Right cardiac atrium (tissue), 5 donors: ENCODE data around the gene IL15RA. TPM values are rescaled to one million over a fixed set of nuclear protein-coding genes. Genes with fewer than 3 reads are reported as not detected.
A peak's percentile ranks its signal among the peaks of the same experiment; 100 is the strongest.
"Not testable (repeated sequence)": the region's sequence is repeated elsewhere in the genome, so short reads cannot be mapped to it uniquely, and the experiment has no call there.

Source experiments
- ATAC-seq, 2 donors: fragments of 200-7000 bp; cut with Tn5 transposase; one replicate each; pipeline versions ENCODE4 v1.8.0 to v1.9.1; 2020; ENCODE audit warnings: moderate library complexity in 2 of 2, mild to moderate bottlenecking in 1 of 2
- DNase-seq, 3 donors: peaks; one replicate each; pipeline ENCODE4 v3.0.0-alpha.2; 2020
- H3K27ac ChIP-seq: one replicate; pipeline ENCODE4 v1.5.1; 2013; ENCODE audit warnings: mild to moderate bottlenecking, low read length, control low read depth, moderate library complexity
- H3K27me3 ChIP-seq: one replicate; pipeline ENCODE4 v1.6.1; 2013; ENCODE audit not compliant: control insufficient read depth, insufficient read depth
- H3K4me1 ChIP-seq: one replicate; pipeline ENCODE4 v1.6.1; 2013; ENCODE audit warnings: low read length; ENCODE audit not compliant: control insufficient read depth, insufficient read depth
- H3K4me3 ChIP-seq: one replicate; pipeline ENCODE4 v1.5.1; 2013; ENCODE audit warnings: low read length, control low read depth
- H3K9me3 ChIP-seq: one replicate; pipeline ENCODE4 v1.6.1; 2013; ENCODE audit warnings: low read length; ENCODE audit not compliant: control insufficient read depth
- WGBS: extraction: QIAGEN DNeasy Blood & Tissue Kit; methylation state at CpG from one replicate; pipeline ENCODE4 v1.1.7; 2013; 5-methylcytosine and 5-hydroxymethylcytosine counted together
- intact Hi-C, 4 donors: fragments of 100-400 bp; cut with DNase I; formaldehyde crosslinking; loops; one replicate each; pipeline versions ENCODE4 v1.11.0 to v1.14.0; 2022 to 2023
- polyA plus RNA-seq: library from polyadenylated mRNA; stranded (reverse); fragments of 200-250 nt; gene quantifications from one replicate; pipeline ENCODE4 v1.2.3, GENCODE V29; 2013
- total RNA-seq, 4 donors: library from RNA; stranded (reverse); fragmentation: NEBNext Ultra II Directional; extraction: Animal tissue kit (Norgen Biotek cat#: 25700); gene quantifications; one replicate each; pipeline ENCODE4 v1.2.1, GENCODE V29; 2021
- donor health status: healthy with polysubstance abuse.
- donor health status: DM: no; HTN: yes; CAD: no.
- donor health status: DM: no; HTN: no; CAD: no.
- donor health status: DM: no; HTN: yes; CAD: no; lungs with severe emphysema.
- donor health status: DM: yes; HTN: yes; CAD: no.

The IL15RA gene
- total and polyA plus RNA-seq, 5 donors, result 11.8 to 19.7 (median 13.9) TPM

DNA sequence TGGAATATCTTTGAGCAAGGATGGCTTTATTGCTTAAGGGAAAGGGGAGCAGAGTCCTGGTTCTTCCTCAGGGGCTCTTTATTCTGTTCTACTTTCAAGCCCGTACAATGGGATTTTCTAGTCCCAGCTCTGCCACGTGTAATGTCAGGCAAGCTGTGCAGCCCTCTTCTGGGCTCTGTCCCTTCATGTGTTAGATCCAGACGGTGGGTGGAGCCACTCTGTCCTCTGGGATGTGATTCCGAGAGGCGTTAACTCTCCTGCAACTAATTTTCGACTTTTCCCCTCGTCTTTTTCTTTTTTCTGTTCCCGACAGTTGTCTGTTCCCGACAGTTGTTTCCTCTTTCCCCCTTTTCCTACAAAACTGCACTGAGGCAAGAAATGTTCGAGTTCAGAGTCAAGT lies 52.5 kb downstream of the IL15RA start:
- Histone ChIP-seq H3K27me3 (no peaks in the 10 kb centered on the region), H3K4me1 (no peaks in the 10 kb centered on the region), H3K4me3 (no peak overlapping the region), H3K27ac (no peak overlapping the region), H3K9me3 (no peaks in the 10 kb centered on the region)
- ATAC-seq (peak in 1 of 2 donors; percentile 39), DNase-seq (peak in 1 of 3 donors; percentile 67)
- intact Hi-C loops, result no loop called here
- 83% methylated on average over 10 of the region's 10 CpGs for WGBS

- no peak for DNase-seq
- no peak for ATAC-seq
- no peak overlapping the region for H3K27ac ChIP-seq
- 89% methylated on average over 5 of the region's 5 CpGs for WGBS
- H3K4me1 ChIP-seq, result no peaks in the 10 kb centered on the region
- H3K4me3 ChIP-seq, result no peak overlapping the region
- intact Hi-C loops, result no loop called here
- no peaks in the 10 kb centered on the region for H3K27me3 ChIP-seq
- no peaks in the 10 kb centered on the region for H3K9me3 ChIP-seq
Measured at GRCh38 chr10:5921746-5922145, 55.6 kb downstream of the IL15RA start.

DNA sequence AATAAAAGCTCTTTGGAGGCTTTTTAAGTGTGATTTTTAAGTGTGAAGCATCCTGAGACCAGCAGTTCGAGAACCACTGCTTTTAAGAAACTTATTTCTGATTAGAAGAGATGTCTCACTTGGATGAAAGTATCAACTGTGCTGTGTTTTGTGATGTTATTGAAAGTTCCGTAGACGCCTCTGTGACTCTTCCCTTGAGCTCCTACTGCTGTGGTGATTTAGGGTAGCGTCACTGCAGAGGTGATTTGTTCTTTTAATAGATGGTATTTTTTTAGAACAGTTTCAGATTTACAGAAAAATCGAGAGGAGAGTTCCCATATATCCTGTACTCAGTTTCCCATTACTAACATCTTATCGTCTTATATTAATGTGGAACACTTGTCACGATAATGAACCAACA lies 57.8 kb downstream of the IL15RA start:
- 94% methylated on average over 7 of the region's 7 CpGs for WGBS
- intact Hi-C loops, result no loop called here
- DNase-seq, result no peak

DNA sequence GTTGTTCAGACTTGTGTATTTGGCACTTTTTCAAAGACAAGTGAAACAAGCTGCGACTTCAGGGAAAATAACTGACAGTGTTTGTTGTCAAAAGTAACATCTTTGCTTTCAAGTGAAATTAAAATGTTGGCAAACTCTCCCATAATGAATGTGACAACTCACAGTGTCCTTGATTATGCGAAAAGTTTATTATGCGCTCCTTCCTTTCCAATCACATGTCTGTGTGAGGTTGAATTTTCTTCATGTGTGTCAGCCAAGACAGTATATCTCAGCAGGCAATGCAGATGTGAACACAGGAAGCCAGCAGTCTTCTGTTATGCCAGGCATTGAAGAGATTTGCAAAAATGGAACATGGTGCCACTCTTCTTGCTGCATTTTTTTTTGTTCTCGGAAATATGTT lies 58.6 kb downstream of the IL15RA start:
- Histone ChIP-seq H3K4me1 (no peaks in the 10 kb centered on the region), H3K27ac (no peak overlapping the region), H3K27me3 (no peaks in the 10 kb centered on the region), H3K4me3 (no peak overlapping the region), H3K9me3 (no peaks in the 10 kb centered on the region)
- 93% methylated on average over 4 of the region's 4 CpGs for WGBS
- intact Hi-C loops, result no loop called here
- DNase-seq (no peak), ATAC-seq (no peak)

More for the DNA sequence above, 57.8 kb downstream of the IL15RA start:
- no peaks in the 10 kb centered on the region for H3K27me3 ChIP-seq
- no peak overlapping the region for H3K27ac ChIP-seq
- H3K9me3 ChIP-seq, result no peaks in the 10 kb centered on the region
- H3K4me3 ChIP-seq, result no peak overlapping the region
- ATAC-seq, result no peak
- H3K4me1 ChIP-seq, result no peaks in the 10 kb centered on the region

GRCh38 chr10:5917305-5917704 lies 60.0 kb downstream of the IL15RA start:
- DNase-seq (no peak), ATAC-seq (no peak)
- intact Hi-C loops, result no loop called here
- Histone ChIP-seq H3K4me1 (no peaks in the 10 kb centered on the region), H3K4me3 (no peak overlapping the region), H3K9me3 (no peaks in the 10 kb centered on the region), H3K27me3 (no peaks in the 10 kb centered on the region), H3K27ac (no peak overlapping the region)
- WGBS, result 96% methylated on average over 13 of the region's 13 CpGs

DNA sequence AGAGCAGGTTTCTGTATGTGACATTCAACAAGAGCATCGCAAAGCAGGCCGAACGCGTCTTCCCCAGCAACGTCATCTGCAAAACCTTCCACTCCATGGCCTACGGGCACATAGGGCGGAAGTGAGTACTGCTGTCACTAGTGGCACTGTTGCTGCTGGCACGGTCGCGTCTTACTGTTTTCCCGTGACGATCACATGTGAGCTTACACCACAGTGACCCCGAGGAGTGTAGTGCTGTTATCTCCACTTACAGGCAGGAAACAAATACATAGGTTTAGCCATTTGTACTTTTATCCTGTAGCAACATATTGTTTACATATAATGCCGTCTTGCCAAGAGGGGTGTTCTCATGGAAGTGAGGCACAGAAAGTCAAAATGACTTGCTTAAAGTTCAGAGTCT lies 61.9 kb downstream of the IL15RA start:
- Histone ChIP-seq H3K9me3 (no peaks in the 10 kb centered on the region), H3K27me3 (no peaks in the 10 kb centered on the region), H3K4me3 (no peak overlapping the region), H3K27ac (no peak overlapping the region), H3K4me1 (no peaks in the 10 kb centered on the region)
- DNase-seq, result no peak
- no peak for ATAC-seq
- WGBS, result 89% methylated on average over 14 of the region's 14 CpGs
- intact Hi-C loops, result no loop called here

DNA sequence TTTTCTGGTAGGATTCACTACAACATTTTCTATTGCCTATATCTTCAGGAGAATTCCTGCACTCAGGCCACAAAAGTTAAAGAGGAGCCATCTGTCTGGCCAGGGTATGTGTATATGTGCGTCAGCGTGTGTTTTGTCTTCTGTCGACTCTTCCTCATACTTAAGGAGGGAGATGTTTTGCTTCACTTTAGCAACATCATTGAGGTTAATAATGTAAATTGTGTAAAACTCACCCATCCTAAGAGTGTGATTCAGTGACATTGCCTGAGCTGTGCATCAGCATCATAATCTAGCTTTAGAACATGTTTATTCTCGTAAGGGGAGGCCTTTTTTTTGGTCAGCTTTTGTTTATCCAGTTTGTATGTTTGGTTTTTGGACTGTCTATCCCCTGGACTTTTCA lies 63.6 kb downstream of the IL15RA start:
- Histone ChIP-seq H3K4me1 (no peaks in the 10 kb centered on the region), H3K4me3 (no peak overlapping the region), H3K27ac (no peak overlapping the region), H3K9me3 (no peaks in the 10 kb centered on the region), H3K27me3 (no peaks in the 10 kb centered on the region)
- no peak for DNase-seq
- intact Hi-C loops, result no loop called here
- ATAC-seq, result no peak
- WGBS, result 94% methylated on average over 4 of the region's 4 CpGs

DNA sequence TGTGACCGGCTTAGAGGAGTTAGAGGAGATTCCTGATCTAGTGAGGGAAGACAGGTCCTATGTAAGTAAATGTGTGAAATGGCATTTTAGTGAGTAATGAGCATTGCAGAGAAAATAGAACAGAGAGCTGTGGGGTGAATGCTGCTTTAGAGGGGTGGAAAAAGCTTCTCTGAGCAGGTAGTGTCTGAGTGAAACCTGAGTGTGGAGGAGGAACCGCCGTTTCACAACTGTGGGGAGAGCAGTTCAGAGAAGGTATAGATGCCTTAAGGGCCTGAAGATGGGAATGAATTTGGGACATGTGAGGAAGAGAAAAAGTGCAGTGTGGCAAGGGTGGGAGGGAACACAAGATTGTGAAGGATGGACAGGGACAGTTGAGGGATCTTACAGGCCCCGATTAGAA lies 65.7 kb downstream of the IL15RA start:
- H3K4me1 ChIP-seq, result no peaks in the 10 kb centered on the region
- intact Hi-C loops, result no loop called here
- 95% methylated on average over 4 of the region's 4 CpGs for WGBS
- DNase-seq (no peak), ATAC-seq (no peak)
- no peaks in the 10 kb centered on the region for H3K27me3 ChIP-seq
- H3K4me3 ChIP-seq, result no peak overlapping the region
- no peaks in the 10 kb centered on the region for H3K9me3 ChIP-seq
- H3K27ac ChIP-seq, result no peak overlapping the region

- ATAC-seq (peak in 1 of 2 donors; percentile 8), DNase-seq (peak in 1 of 3 donors; percentile 58)
- 60% methylated on average over 18 of the region's 18 CpGs for WGBS
- no peak overlapping the region for H3K27ac ChIP-seq
- H3K4me1 ChIP-seq, result peaks cover 5% of the 10 kb centered on the region
- H3K9me3 ChIP-seq, result no peaks in the 10 kb centered on the region
- intact Hi-C loops, result no loop called here
- H3K4me3 ChIP-seq, result no peak overlapping the region
- H3K27me3 ChIP-seq, result no peaks in the 10 kb centered on the region
Measured at GRCh38 chr10:5910323-5911100, 66.8 kb downstream of the IL15RA start.

GRCh38 chr10:5908676-5909075 lies 68.7 kb downstream of the IL15RA start:
- intact Hi-C loops, H3K27ac ChIP-seq, H3K9me3 ChIP-seq, H3K27me3 ChIP-seq, H3K4me1 ChIP-seq, DNase-seq, ATAC-seq, H3K4me3 ChIP-seq: not testable (repeated sequence)
- 95% methylated on average over 7 of the region's 7 CpGs for WGBS

GRCh38 chr10:5906651-5907050 lies 70.7 kb downstream of the IL15RA start:
- WGBS, result 95% methylated on average over 5 of the region's 5 CpGs
- DNase-seq, result no peak
- Histone ChIP-seq H3K4me3 (no peak overlapping the region), H3K4me1 (peaks cover 6% of the 10 kb centered on the region), H3K9me3 (no peaks in the 10 kb centered on the region), H3K27ac (no peak overlapping the region), H3K27me3 (no peaks in the 10 kb centered on the region)
- ATAC-seq, result peak in 1 of 2 donors; percentile 21
- intact Hi-C loops, result no loop called here
